DOHH2 (cell line): Measurements from ENCODE around the gene TRMT2B.
"Not testable (repeated sequence)": the region's sequence is repeated elsewhere in the genome, so short reads cannot be mapped to it uniquely, and the experiment has no call there.

Experiments
- H3F3A ChIP-seq: fragments of 200-600 bp; sonication (generic), shearing (Covaris generic); 2 replicates; pipeline ENCODE4 v1.6.0; 2016; ENCODE audit warnings: antibody characterized with exemption, mild to moderate bottlenecking; ENCODE audit not compliant: control insufficient read depth, insufficient read depth
- H3K27ac ChIP-seq: fragments of 200-600 bp; sonication (generic); 2 replicates; pipeline ENCODE4 v1.5.1; 2014; ENCODE audit warnings: low read depth, mild to moderate bottlenecking, low read length, moderate library complexity
- H3K27me3 ChIP-seq: fragments of 200-600 bp; sonication (generic); 2 replicates; pipeline ENCODE4 v1.6.1; 2014; ENCODE audit warnings: mild to moderate bottlenecking, low read length, mixed read lengths; ENCODE audit not compliant: control insufficient read depth
- H3K36me3 ChIP-seq: fragments of 200-600 bp; sonication (generic); 2 replicates; pipeline ENCODE4 v1.6.1; 2014; ENCODE audit warnings: mild to moderate bottlenecking, low read length, moderate library complexity, mixed read lengths; ENCODE audit not compliant: control insufficient read depth
- H3K4me1 ChIP-seq: fragments of 200-600 bp; sonication (generic); 2 replicates; pipeline ENCODE4 v1.6.1; 2014; ENCODE audit warnings: mild to moderate bottlenecking, low read length, mixed read lengths; ENCODE audit not compliant: control insufficient read depth
- H3K4me2 ChIP-seq: fragments of 200-600 bp; sonication (generic); 2 replicates; pipeline ENCODE4 v1.6.0; 2014; ENCODE audit warnings: mild to moderate bottlenecking, low read length, moderate library complexity
- H3K4me3 ChIP-seq: fragments of 200-600 bp; sonication (generic); 2 replicates; pipeline ENCODE4 v1.5.1; 2014; ENCODE audit warnings: mild to moderate bottlenecking, low read length, mixed read lengths
- H3K79me2 ChIP-seq: fragments of 200-600 bp; sonication (generic); 2 replicates; pipeline ENCODE4 v1.6.1; 2014; ENCODE audit warnings: mild to moderate bottlenecking, low read length, mixed read lengths; ENCODE audit not compliant: control insufficient read depth
- H3K9me2 ChIP-seq: fragments of 200-600 bp; sonication (generic); replicated peaks from 2 replicates; pipeline ENCODE4 v1.6.1; 2014; ENCODE audit warnings: mild to moderate bottlenecking, low read length, mixed read lengths; ENCODE audit not compliant: control insufficient read depth
- H3K9me3 ChIP-seq: fragments of 200-600 bp; sonication (generic); 2 replicates; pipeline ENCODE4 v1.6.1; 2014; ENCODE audit warnings: antibody characterized with exemption, low read length, mixed read lengths; ENCODE audit not compliant: control insufficient read depth, insufficient read depth
- H4K20me1 ChIP-seq: fragments of 200-600 bp; sonication (generic); 2 replicates; pipeline ENCODE4 v1.6.0; 2014; ENCODE audit warnings: low read depth, mild to moderate bottlenecking, antibody characterized with exemption, low read length, moderate library complexity; ENCODE audit not compliant: control insufficient read depth, insufficient read depth
- EZH2phosphoT487 ChIP-seq: fragments of 200-600 bp; sonication (generic); IDR thresholded peaks from 2 replicates; pipeline ENCODE4 v1.6.1; 2017; ENCODE audit warnings: borderline replicate concordance, mild to moderate bottlenecking, antibody characterized with exemption, low read length, moderate library complexity, mixed read lengths
- TF ChIP-seq, protein P1 (sequence below): fragments of 200-600 bp; sonication (generic); IDR thresholded peaks from one replicate; pipeline ENCODE4 v1.5.1; 2014; ENCODE audit warnings: antibody characterized with exemption, mild to moderate bottlenecking, low read depth, low read length; ENCODE audit not compliant: poor library complexity, severe bottlenecking

The TRMT2B gene

GRCh38 chrX:100984818-100985217, 67.1 kb downstream of the TRMT2B start:
- H3K27me3 ChIP-seq = no peaks in the 10 kb centered on the region
- H3K27ac ChIP-seq = no peak overlapping the region
- H3K79me2 ChIP-seq = no peaks in the 10 kb centered on the region
- no peaks in the 10 kb centered on the region for H4K20me1 ChIP-seq
- no peaks in the 10 kb centered on the region for H3K36me3 ChIP-seq
- peaks cover 3% of the 10 kb centered on the region for H3K4me1 ChIP-seq
- H3K4me2 ChIP-seq = no peak overlapping the region
- H3F3A ChIP-seq = no peaks in the 10 kb centered on the region
- H3K9me2 ChIP-seq = no peaks in the 10 kb centered on the region
- no peak overlapping the region for H3K4me3 ChIP-seq
- no peaks in the 10 kb centered on the region for H3K9me3 ChIP-seq
- no peak for TF ChIP-seq EZH2phosphoT487
- TF ChIP-seq, protein P1, sequence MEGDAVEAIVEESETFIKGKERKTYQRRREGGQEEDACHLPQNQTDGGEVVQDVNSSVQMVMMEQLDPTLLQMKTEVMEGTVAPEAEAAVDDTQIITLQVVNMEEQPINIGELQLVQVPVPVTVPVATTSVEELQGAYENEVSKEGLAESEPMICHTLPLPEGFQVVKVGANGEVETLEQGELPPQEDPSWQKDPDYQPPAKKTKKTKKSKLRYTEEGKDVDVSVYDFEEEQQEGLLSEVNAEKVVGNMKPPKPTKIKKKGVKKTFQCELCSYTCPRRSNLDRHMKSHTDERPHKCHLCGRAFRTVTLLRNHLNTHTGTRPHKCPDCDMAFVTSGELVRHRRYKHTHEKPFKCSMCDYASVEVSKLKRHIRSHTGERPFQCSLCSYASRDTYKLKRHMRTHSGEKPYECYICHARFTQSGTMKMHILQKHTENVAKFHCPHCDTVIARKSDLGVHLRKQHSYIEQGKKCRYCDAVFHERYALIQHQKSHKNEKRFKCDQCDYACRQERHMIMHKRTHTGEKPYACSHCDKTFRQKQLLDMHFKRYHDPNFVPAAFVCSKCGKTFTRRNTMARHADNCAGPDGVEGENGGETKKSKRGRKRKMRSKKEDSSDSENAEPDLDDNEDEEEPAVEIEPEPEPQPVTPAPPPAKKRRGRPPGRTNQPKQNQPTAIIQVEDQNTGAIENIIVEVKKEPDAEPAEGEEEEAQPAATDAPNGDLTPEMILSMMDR = no peak

GRCh38 chrX:100981498-100981845, 70.4 kb downstream of the TRMT2B start:
- H3K27me3 ChIP-seq, H3K4me3 ChIP-seq, H3K27ac ChIP-seq, H3K4me1 ChIP-seq, H3K9me2 ChIP-seq, H3K4me2 ChIP-seq, H3K79me2 ChIP-seq, H3K36me3 ChIP-seq, H3K9me3 ChIP-seq, H3F3A ChIP-seq, H4K20me1 ChIP-seq: not testable (repeated sequence)

- Histone ChIP-seq H4K20me1 (no peaks in the 10 kb centered on the region), H3K27ac (no peak overlapping the region), H3K4me2 (no peak overlapping the region), H3K4me1 (no peaks in the 10 kb centered on the region), H3K36me3 (no peaks in the 10 kb centered on the region), H3K79me2 (no peaks in the 10 kb centered on the region), H3K27me3 (no peaks in the 10 kb centered on the region), H3K9me2 (no peaks in the 10 kb centered on the region), H3K4me3 (no peak overlapping the region), H3F3A (no peaks in the 10 kb centered on the region), H3K9me3 (no peaks in the 10 kb centered on the region)
- TF ChIP-seq, protein P1 = no peak
- no peak for TF ChIP-seq EZH2phosphoT487
These were observed 71.1 kb downstream of the TRMT2B start for GRCh38 chrX:100980608-100981497.

DNA sequence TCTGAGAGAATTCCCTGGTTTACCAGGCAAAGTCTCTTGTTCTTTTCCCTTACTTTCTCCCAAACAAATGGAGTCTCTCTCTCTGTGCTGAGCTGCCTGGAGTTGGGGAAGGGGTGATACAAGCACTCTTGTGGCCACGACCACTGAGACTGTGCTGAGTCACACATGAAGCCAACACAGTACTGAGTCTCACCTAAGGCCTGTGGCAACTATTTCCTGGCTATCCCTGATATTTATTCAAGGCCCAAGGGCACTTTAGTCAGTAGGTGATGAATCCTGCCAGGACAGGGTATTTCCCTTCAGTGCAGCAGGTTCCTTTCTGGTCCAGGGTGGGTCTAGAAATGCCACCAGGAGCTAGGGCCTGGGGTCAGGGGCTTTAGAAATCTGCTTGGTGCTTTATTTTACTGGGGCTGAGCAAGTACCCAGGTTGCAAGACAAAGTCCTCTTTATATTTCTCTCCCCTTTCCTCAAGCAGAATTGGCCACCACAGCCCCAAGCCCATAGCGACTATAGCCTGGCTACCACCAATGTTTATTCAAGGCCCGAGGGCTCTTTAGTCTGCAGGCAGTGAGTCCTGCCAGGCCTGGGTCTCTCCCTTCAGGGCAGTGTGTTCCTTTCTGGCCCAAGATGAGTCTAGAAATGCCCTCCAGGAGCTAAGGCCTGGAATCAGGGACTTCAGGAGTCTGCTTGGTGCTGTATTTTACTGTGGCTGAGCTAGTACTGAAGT, 71.9 kb downstream of the TRMT2B start:
- no peak for TF ChIP-seq EZH2phosphoT487
- TF ChIP-seq, protein P1 = no peak
- Histone ChIP-seq H3K4me2 (no peak overlapping the region), H3K9me3 (no peaks in the 10 kb centered on the region), H3K4me3 (no peak overlapping the region), H3K79me2 (no peaks in the 10 kb centered on the region), H3K9me2 (no peaks in the 10 kb centered on the region), H3K36me3 (no peaks in the 10 kb centered on the region), H3K27me3 (no peaks in the 10 kb centered on the region), H3F3A (no peaks in the 10 kb centered on the region), H3K4me1 (no peaks in the 10 kb centered on the region), H4K20me1 (no peaks in the 10 kb centered on the region), H3K27ac (no peak overlapping the region)
